T-helper 9 cell (primary cell): ENCODE results near the gene SNX7.

Experiments used
- DNase-seq: peaks from one replicate; pipeline ENCODE4 v3.0.0-alpha.2; 2020
- total RNA-seq, 2 donors: gene quantifications; one replicate each; lab custom pipeline; 2026; lab: John Stamatoyannopoulos, UW

SNX7 gene, protein sequence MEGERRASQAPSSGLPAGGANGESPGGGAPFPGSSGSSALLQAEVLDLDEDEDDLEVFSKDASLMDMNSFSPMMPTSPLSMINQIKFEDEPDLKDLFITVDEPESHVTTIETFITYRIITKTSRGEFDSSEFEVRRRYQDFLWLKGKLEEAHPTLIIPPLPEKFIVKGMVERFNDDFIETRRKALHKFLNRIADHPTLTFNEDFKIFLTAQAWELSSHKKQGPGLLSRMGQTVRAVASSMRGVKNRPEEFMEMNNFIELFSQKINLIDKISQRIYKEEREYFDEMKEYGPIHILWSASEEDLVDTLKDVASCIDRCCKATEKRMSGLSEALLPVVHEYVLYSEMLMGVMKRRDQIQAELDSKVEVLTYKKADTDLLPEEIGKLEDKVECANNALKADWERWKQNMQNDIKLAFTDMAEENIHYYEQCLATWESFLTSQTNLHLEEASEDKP
- total RNA-seq: 0.24 to 0.98 reads per million in 2 donors

DNA sequence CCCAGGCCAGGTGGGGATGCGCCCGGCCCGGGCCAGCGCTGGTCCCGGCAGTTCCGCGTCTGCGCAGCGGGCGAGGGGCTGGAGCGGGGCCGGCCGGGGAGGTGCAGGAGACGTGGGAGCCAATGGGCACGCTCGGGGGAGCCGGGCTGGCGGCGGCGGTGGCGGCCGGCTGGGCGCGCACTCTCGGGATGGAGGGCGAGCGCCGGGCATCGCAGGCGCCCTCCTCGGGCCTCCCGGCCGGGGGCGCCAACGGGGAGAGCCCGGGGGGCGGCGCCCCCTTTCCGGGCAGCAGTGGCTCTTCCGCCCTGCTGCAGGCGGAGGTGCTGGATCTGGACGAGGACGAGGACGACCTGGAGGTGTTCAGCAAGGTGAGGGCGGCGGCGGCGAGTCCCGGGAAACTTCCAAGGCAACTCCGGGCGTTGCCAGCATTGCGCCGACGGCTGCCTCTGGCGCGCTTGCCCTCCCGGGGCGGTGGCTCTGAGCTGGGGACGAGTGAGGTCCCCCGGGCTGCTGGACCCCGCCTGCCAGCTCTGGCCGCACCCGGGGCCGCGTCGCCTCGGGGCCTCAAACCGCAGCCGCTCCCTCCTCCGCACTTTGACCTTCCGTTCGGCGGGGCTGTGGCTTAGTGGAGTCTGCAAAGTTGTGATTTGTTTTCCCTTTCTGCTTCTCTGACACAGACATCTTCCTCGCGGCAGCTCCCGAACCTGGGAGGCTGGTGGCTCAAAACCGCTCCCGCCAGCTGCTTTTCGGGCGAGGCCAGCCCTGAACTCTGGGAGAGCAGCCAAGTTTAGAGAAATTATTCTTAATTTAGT lies at the start of gene SNX7:
SNX7 (plus strand) TSS at position 178 of the 812 bp plus-strand sequence; CDS start at position 189, 11 bp downstream.
- peak; percentile 10 for DNase-seq

DNA sequence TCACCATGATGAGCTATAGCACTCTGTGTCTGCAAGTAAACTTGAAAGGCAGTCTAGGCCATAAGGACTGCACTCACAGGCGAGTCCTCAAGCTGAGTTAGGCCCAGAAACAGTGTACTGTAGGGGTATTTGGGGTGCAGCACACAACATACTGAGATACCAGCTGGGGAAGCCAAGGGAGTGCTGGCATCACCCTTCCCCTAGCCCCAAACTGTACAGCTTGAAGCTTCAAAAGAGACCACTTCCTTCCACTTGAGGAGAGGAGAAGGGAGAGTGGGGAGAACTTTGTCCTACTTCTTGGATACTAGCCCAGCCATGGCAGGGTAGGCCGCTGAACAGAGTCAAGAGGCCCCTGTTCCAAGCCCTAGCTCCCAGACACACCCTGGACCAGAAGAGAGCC lies 24.2 kb upstream of the SNX7 start:
- DNase-seq: no peak

GRCh38 chr1:98638185-98638584 lies 23.3 kb upstream of the SNX7 start:
- no peak for DNase-seq

- no peak for DNase-seq
Measured at GRCh38 chr1:98644510-98644909, 17.0 kb upstream of the SNX7 start.

DNA sequence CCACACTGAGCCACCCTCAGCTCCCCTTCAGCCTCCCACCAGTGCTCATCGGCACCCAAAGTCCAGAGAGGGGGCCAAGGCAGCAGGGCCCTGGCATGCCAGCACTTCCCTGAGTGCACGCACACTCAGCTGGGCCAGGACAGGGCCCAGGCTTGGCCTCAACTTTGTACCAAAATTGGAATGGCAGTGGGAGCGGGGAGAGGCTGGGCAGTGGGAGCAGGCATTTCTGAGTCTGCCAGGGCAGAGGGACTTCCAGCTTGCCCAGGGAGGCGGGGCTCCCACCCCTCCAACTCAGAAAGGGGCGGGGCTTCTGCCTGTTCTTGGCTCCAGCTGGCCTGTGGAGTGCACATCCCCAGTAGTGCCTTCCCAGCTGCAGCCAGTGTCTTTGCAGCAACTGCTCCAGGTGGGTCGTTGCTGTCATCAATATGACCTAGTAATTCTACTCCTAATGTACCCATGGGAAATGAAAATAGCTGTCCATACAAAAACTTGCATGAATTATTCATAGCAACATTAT lies 10.3 kb upstream of the SNX7 start:
- DNase-seq: no peak

GRCh38 chr1:98653123-98653522 lies 8.4 kb upstream of the SNX7 start:
- DNase-seq: no peak

DNA sequence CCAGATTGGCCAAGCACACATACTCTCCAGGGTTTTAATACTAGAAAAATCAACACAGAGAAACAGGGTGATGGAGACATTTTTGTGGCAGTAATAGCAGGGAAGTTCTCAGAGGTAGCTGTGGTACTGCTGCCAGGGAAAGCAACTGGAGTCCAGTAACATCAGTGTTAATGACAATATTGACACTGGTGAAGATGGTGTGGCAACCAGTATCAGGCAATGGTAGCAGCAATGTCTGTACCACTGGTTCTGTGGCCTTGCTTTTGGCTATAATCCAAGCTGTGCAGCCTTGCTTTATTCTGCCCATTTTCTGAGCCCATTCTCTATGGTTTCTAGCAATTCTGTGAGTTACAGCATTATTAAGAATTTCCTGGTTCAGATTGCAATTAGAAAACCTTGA lies 1.6 kb upstream of the SNX7 start:
- no peak for DNase-seq

- DNase-seq: no peak
Measured at GRCh38 chr1:98660940-98661543, 479 bp upstream of the SNX7 start.

- DNase-seq: no peak
Measured at GRCh38 chr1:98662356-98662670, 792 bp downstream of the SNX7 start.

DNA sequence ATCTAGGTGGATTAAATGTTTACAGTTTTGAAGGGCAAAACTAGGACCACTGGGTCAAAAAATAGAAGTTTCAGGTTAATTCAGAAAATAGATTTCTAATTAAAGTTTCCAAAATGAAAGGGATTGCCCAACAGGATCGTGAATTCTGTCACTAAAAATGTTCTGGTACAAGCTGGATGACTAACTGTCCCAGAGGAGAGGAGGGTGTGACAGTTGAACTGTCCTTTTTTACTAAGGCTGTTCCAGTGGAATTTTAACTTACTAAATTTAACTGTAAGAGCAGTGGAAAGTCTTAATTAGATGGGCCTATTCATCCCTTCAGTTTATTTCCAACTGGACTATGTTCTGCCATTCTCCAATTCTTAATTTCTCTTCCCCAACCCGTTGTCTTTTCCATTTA lies 7.2 kb downstream of the SNX7 start:
- no peak for DNase-seq

- no peak for DNase-seq
Measured at GRCh38 chr1:98669355-98670296, 8.1 kb downstream of the SNX7 start.

- DNase-seq: no peak
Measured at GRCh38 chr1:98672189-98672588, 10.7 kb downstream of the SNX7 start.

DNA sequence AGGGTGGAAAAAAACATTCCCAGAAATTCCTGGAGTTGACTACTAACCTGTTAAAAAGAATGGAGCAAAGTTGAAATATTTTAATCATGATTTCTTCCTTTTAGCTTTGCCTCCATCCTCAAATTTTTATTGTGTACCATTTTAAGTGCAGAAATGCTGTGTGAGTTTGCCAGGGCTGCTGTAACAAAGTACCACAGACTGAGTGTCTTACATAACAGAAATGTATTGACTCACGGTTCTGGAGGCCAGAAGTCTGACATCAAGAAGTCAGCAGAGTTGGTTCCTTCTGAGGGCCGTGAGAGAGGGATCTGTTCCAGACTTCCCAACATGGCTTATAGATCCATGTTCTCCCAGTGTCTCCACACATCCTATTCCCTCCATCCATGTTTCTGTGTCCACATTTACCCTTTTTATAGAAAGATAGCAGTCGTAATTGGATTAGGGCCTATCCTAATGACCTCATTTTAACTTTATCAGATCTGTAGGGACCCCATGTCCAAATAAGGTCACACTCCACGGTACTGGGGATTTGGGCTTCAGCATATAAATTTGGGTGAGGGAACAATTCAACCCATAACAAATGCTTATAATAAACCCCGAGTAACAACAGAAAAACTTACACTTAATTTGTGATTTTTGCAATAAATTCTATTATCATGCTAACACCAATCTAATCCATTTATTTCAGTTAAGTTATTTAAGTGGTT lies 12.7 kb downstream of the SNX7 start:
- no peak for DNase-seq

DNA sequence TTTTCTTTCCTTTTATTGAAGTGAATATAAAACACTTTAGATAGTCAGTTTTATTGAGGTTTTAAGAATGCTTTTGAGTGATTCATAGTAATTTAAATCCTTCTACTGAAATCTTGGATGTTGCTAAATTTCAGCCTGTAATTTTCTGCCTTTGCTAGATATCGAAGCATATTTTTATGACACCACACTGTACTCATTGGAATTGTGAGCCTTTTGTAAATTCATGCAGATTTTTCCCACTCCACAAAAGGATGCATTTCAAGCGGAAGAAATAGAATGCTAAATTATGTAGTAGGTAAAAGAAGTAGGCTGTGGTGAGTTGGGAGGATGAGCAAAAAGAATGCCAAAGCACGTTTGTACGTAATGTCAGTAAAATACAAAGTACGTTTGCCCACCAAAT lies 13.8 kb downstream of the SNX7 start:
- no peak for DNase-seq

- no peak for DNase-seq
Measured at GRCh38 chr1:98677288-98677687, 15.8 kb downstream of the SNX7 start.

DNA sequence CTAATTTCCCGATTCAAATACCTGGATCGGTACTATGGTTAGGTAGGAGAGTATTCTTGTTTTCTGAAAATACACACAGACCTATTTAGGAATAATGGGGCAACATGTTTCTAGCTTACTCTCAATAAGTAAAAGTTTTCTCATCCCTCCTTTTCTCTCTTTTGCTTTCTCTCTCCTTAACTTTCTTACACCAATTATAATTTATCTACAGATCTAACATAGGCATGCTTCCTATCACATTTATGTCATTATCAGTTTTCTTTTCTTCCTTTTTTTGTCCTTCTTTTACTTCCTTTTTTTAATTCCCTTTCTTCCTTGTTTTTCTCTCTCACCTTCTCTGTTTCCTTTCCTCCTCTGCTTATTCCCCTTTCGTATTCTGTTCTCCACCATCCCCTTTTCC lies 20.3 kb downstream of the SNX7 start:
- no peak for DNase-seq

GRCh38 chr1:98688110-98688739 lies 26.7 kb downstream of the SNX7 start:
- DNase-seq: no peak

DNA sequence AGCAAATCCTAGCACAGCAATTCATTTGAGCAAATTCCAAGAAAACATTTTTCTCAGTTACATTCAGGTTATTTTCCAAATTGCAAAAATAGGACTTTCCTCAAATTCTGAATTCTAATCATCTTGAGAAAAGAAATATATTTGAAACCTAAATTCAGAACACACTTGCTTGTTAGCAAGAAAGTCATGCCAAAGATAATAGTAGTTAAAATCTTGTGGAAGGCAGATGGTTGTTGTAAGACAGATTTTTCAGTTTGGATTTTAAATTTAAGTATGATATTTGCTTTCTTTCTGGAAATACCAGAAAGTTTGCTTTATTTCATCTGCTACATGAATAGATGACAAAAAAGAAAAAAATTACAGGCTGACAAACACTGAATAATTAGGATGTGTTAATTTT lies 29.1 kb downstream of the SNX7 start:
- DNase-seq: no peak

DNA sequence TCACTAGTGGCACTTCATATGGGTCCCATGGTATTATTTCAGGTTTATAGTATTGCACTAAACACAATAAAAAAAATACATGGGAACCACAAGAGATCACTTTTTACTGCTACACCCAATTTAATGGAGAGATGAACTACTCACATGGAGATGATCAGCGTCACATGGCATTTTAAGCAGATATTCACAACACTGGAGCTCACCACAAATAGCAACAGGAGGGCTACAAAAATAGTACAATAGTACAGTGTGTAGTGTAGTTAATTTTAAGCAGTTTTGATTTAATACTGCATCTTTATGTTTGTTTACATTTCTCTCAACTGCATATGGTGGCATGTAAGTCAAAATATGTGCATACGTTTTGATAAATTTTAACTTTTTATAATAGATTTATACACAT lies 31.0 kb downstream of the SNX7 start:
- DNase-seq: no peak

DNA sequence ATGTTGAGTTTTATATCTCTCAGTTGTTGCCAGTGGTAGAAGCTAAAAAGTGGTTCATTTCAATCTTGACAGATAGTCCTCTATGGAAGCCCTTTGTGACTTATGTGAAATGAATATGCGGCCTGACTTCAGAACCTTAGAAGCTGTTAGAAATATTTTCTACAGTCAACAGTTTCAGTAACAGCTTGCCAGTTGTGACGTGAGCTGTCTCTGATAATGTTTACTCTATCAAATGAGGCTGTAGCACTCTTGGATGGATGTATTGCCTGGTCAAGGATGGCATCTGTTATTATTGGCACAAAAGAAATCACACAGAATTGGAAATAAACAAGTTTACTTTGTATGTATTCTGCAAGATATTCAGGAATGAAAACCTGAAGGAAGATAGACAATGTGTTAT lies 31.9 kb downstream of the SNX7 start:
- no peak for DNase-seq

GRCh38 chr1:98696077-98696476 lies 34.6 kb downstream of the SNX7 start:
- no peak for DNase-seq
